C4-2B (cell line): ENCODE data around the gene CFAP210.

Source experiments
- ZFX ChIP-seq: fragments of 450-650 bp; IDR thresholded peaks from 2 replicates; pipeline ENCODE4 v1.6.1; 2017
- TF ChIP-seq, protein P1 (sequence below): fragments of 450-650 bp; conservative IDR thresholded peaks from 2 replicates; pipeline ENCODE4 v1.5.1; 2017; ENCODE audit warnings: mild to moderate bottlenecking

DNA sequence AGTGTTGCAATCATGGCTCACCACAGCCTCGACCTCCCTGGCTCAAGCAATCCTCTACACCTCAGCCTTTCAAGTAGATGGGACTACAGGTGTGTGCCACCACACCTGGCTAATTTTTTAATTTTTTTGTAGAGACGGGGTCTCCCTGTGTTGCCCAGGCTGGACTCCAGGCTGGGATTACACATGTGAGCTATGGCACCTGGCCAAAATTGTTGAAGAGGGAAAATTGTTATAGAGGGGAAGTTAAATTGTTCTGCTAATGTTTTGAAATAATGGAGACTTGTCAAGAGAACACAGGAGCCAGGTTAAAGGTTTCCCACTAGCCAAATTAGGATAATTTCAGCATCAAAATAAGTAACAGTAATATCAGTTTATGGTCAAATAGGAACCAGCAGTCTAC, 84.9 kb downstream of the CFAP210 start:
- TF ChIP-seq, protein P1, sequence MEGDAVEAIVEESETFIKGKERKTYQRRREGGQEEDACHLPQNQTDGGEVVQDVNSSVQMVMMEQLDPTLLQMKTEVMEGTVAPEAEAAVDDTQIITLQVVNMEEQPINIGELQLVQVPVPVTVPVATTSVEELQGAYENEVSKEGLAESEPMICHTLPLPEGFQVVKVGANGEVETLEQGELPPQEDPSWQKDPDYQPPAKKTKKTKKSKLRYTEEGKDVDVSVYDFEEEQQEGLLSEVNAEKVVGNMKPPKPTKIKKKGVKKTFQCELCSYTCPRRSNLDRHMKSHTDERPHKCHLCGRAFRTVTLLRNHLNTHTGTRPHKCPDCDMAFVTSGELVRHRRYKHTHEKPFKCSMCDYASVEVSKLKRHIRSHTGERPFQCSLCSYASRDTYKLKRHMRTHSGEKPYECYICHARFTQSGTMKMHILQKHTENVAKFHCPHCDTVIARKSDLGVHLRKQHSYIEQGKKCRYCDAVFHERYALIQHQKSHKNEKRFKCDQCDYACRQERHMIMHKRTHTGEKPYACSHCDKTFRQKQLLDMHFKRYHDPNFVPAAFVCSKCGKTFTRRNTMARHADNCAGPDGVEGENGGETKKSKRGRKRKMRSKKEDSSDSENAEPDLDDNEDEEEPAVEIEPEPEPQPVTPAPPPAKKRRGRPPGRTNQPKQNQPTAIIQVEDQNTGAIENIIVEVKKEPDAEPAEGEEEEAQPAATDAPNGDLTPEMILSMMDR = no peak
- no peak for TF ChIP-seq ZFX
